Fibroblast of lung (primary cell): ENCODE measurements around the gene ARPC5L. TPM values are rescaled to one million over a fixed set of nuclear protein-coding genes. Genes with fewer than 3 reads are reported as not detected.

Experiments used
- DNase-seq, 2 donors: peaks; one replicate each; pipeline versions ENCODE4 v3.0.0 to v3.0.0-alpha.2; 2010; ENCODE audit warnings: low read depth in 2 of 2
- H2AFZ ChIP-seq: 2 replicates; pipeline ENCODE4 v1.5.1; 2012; ENCODE audit warnings: low read length, control low read depth, inconsistent platforms
- H3K27ac ChIP-seq: 2 replicates; pipeline ENCODE4 v1.5.1; 2011; ENCODE audit warnings: low read length, control low read depth; ENCODE audit not compliant: insufficient read depth
- H3K27me3 ChIP-seq: 2 replicates; pipeline ENCODE4 v1.5.1; 2011; ENCODE audit warnings: mild to moderate bottlenecking, low read length; ENCODE audit not compliant: control insufficient read depth, insufficient read depth
- H3K36me3 ChIP-seq: 2 replicates; pipeline ENCODE4 v1.5.1; 2011; ENCODE audit warnings: low read length; ENCODE audit not compliant: control insufficient read depth, insufficient read depth
- H3K4me1 ChIP-seq: 2 replicates; pipeline ENCODE4 v1.5.1; 2011; ENCODE audit warnings: low read length; ENCODE audit not compliant: control insufficient read depth, insufficient read depth; ENCODE audit errors: extremely low read depth
- H3K4me2 ChIP-seq: 2 replicates; pipeline ENCODE4 v1.5.1; 2011; ENCODE audit warnings: low read length, control low read depth; ENCODE audit not compliant: insufficient read depth; ENCODE audit errors: extremely low read depth
- H3K4me3 ChIP-seq, 4 experiments: fragments of 200-600 bp in 1 of 4; sonication (generic) in 1 of 4; replicated peaks in 1 of 4; 2 replicates each; pipeline ENCODE4 v1.5.1; 2011 to 2016; ENCODE audit warnings: low read length in 4 of 4, low read depth in 3 of 4, mild to moderate bottlenecking in 3 of 4, control low read depth in 2 of 4, inconsistent platforms in 1 of 4, mixed read lengths in 1 of 4; ENCODE audit not compliant: insufficient read depth in 1 of 4; ENCODE audit errors: control extremely low read depth in 1 of 4
- H3K79me2 ChIP-seq: 2 replicates; pipeline ENCODE4 v1.5.1; 2012; ENCODE audit warnings: mild to moderate bottlenecking, low read length, inconsistent platforms; ENCODE audit not compliant: control insufficient read depth, insufficient read depth
- H3K9ac ChIP-seq: 2 replicates; pipeline ENCODE4 v1.5.1; 2011; ENCODE audit warnings: mild to moderate bottlenecking, low read length, control low read depth; ENCODE audit not compliant: insufficient read depth
- H3K9me3 ChIP-seq: 2 replicates; pipeline ENCODE4 v1.5.1; 2012; ENCODE audit warnings: low read depth, low read length; ENCODE audit not compliant: control insufficient read depth, insufficient read depth
- H4K20me1 ChIP-seq: 2 replicates; pipeline ENCODE4 v1.5.1; 2011; ENCODE audit warnings: low read length; ENCODE audit not compliant: control insufficient read depth, insufficient read depth; ENCODE audit errors: extremely low read depth
- CTCF ChIP-seq, 2 donors: IDR thresholded peaks in 1 of 2; conservative IDR thresholded peaks in 1 of 2; 1 replicate in 1 of 2; 2 replicates in 1 of 2; pipeline ENCODE4 v1.5.1; 2011 to 2012; ENCODE audit warnings: low read length in 2 of 2, control low read depth in 1 of 2, inconsistent platforms in 1 of 2, low read depth in 1 of 2, mild to moderate bottlenecking in 1 of 2
- EZH2 ChIP-seq: IDR thresholded peaks from 2 replicates; pipeline ENCODE4 v1.5.1; 2012; ENCODE audit warnings: low read length, control low read depth, mild to moderate bottlenecking; ENCODE audit errors: missing control alignments
- polyA plus RNA-seq, 2 donors: library from polyadenylated mRNA; depleted of rRNA in 1 of 2; stranded (reverse) in 1 of 2; unstranded in 1 of 2; fragments of >200 nt; gene quantifications; 2 replicates each; pipeline ENCODE4 v1.2.1, GENCODE V29; 2011 to 2012; ENCODE audit warnings: missing spikeins in 1 of 2
- total RNA-seq: library from RNA; depleted of rRNA; stranded (reverse); fragments of >200 nt; gene quantifications from 2 replicates; pipeline ENCODE4 v1.2.1, GENCODE V29; 2014

ARPC5L gene
- total and polyA plus RNA-seq, 2 donors (not counting 1 experiment from before 2014, with no cell fraction given) = 13.2 to 48.9 TPM

GRCh38 chr9:124877021-124877782 is 15.3 kb downstream of the ARPC5L start:
- H3K9ac ChIP-seq = no peak overlapping the region
- no peaks in the 10 kb centered on the region for H3K9me3 ChIP-seq
- H3K79me2 ChIP-seq = peaks cover 37% of the 10 kb centered on the region
- H3K4me3 ChIP-seq = no peak overlapping the region
- H3K36me3 ChIP-seq = peaks cover 26% of the 10 kb centered on the region
- DNase-seq = no peak
- H3K4me1 ChIP-seq = peaks cover 5% of the 10 kb centered on the region
- H3K4me2 ChIP-seq = no peak overlapping the region
- no peaks in the 10 kb centered on the region for H4K20me1 ChIP-seq
- no peak overlapping the region for H3K27ac ChIP-seq
- H3K27me3 ChIP-seq = no peaks in the 10 kb centered on the region
- H2AFZ ChIP-seq = no peak overlapping the region
- TF ChIP-seq EZH2 = no peak

GRCh38 chr9:124878021-124878420 is 16.1 kb downstream of the ARPC5L start:
- Histone ChIP-seq H3K79me2 (peaks cover 30% of the 10 kb centered on the region), H3K36me3 (peaks cover 28% of the 10 kb centered on the region), H3K27ac (no peak overlapping the region), H3K4me3 (no peak overlapping the region), H3K9ac (no peak overlapping the region), H2AFZ (no peak overlapping the region), H3K4me2 (no peak overlapping the region), H3K4me1 (no peaks in the 10 kb centered on the region), H4K20me1 (no peaks in the 10 kb centered on the region), H3K9me3 (no peaks in the 10 kb centered on the region), H3K27me3 (no peaks in the 10 kb centered on the region)
- TF ChIP-seq CTCF (conservative IDR thresholded peaks at IDR 0.05 in 1 of 2, IDR thresholded peaks at IDR 0.05 in 1 of 2; ENCODE audit: low read depth in 1 of 2, low read length in 2 of 2) (no peak), EZH2 (no peak)
- DNase-seq = no peak

GRCh38 chr9:124878518-124878917 is 16.6 kb downstream of the ARPC5L start:
- no peak for DNase-seq
- H3K36me3 ChIP-seq = peaks cover 26% of the 10 kb centered on the region
- TF ChIP-seq EZH2 (no peak), CTCF (conservative IDR thresholded peaks at IDR 0.05 in 1 of 2, IDR thresholded peaks at IDR 0.05 in 1 of 2; ENCODE audit: low read depth in 1 of 2, low read length in 2 of 2) (no peak)

More at GRCh38 chr9:124878518-124878917, 16.6 kb downstream of the ARPC5L start:
- H3K27ac ChIP-seq = no peak overlapping the region
- no peaks in the 10 kb centered on the region for H3K27me3 ChIP-seq
- no peaks in the 10 kb centered on the region for H3K4me1 ChIP-seq
- no peak overlapping the region for H3K4me2 ChIP-seq
- no peak overlapping the region for H2AFZ ChIP-seq
- H3K4me3 ChIP-seq = no peak overlapping the region
- H3K9ac ChIP-seq = no peak overlapping the region
- no peaks in the 10 kb centered on the region for H4K20me1 ChIP-seq
- peaks cover 25% of the 10 kb centered on the region for H3K79me2 ChIP-seq
- H3K9me3 ChIP-seq = no peaks in the 10 kb centered on the region
